Activated CD8-positive, alpha-beta T cell treated with anti-CD3 and anti-CD28 coated beads, Interleukin-2, amount 10 ng/mL, durations not matched to agents 7 days and 5 days (primary cell): ENCODE data around the gene YPEL3. TPM values are rescaled to one million over a fixed set of nuclear protein-coding genes. Genes with fewer than 3 reads are reported as not detected.
A peak's percentile ranks its signal among the peaks of the same experiment; 100 is the strongest.

ENCODE experiments used
- ATAC-seq: fragments of 150-1000 bp; cut with Tn5 transposase; one replicate; pipeline ENCODE4 v1.10.0; 2021; ENCODE audit warnings: moderate library complexity
- CTCF ChIA-PET: fragments of 350-600 bp; sonication (Branson Sonifier 250); formaldehyde crosslinking; loops from one replicate; lab custom pipeline; 2021; ENCODE audit warnings: antibody characterized with exemption; lab: Charles Lee
- POLR2A ChIA-PET: fragments of 350-600 bp; sonication (Branson Sonifier 250); formaldehyde crosslinking; loops from one replicate; lab custom pipeline; 2021; ENCODE audit warnings: antibody characterized with exemption; lab: Charles Lee
- DNase-seq: peaks from one replicate; pipeline ENCODE4 v3.0.0-alpha.2; 2020
- H3K27ac Mint-ChIP-seq: one replicate; pipeline ENCODE4 v1.8.0; 2021; ENCODE audit warnings: mild to moderate bottlenecking, mixed read lengths
- H3K27me3 Mint-ChIP-seq: one replicate; pipeline ENCODE4 v1.8.0; 2021; ENCODE audit warnings: low read depth, mixed read lengths
- H3K36me3 Mint-ChIP-seq: one replicate; pipeline ENCODE4 v1.8.0; 2021; ENCODE audit warnings: low read depth, mixed read lengths
- H3K4me1 Mint-ChIP-seq: one replicate; pipeline ENCODE4 v1.8.0; 2021; ENCODE audit warnings: low read depth, mixed read lengths
- H3K4me3 Mint-ChIP-seq: one replicate; pipeline ENCODE4 v1.8.0; 2021; ENCODE audit warnings: mild to moderate bottlenecking, mixed read lengths
- H3K9me3 Mint-ChIP-seq: one replicate; pipeline ENCODE4 v1.8.0; 2022; ENCODE audit warnings: mixed read lengths; ENCODE audit not compliant: insufficient read depth
- total RNA-seq, 2 experiments: library from RNA; stranded (reverse); gene quantifications; one replicate each; pipeline ENCODE4 v1.2.3, GENCODE V29; 2021

Gene YPEL3
- total RNA-seq, 2 experiments from 2014 or later: 29.4 to 34.5 TPM

DNA sequence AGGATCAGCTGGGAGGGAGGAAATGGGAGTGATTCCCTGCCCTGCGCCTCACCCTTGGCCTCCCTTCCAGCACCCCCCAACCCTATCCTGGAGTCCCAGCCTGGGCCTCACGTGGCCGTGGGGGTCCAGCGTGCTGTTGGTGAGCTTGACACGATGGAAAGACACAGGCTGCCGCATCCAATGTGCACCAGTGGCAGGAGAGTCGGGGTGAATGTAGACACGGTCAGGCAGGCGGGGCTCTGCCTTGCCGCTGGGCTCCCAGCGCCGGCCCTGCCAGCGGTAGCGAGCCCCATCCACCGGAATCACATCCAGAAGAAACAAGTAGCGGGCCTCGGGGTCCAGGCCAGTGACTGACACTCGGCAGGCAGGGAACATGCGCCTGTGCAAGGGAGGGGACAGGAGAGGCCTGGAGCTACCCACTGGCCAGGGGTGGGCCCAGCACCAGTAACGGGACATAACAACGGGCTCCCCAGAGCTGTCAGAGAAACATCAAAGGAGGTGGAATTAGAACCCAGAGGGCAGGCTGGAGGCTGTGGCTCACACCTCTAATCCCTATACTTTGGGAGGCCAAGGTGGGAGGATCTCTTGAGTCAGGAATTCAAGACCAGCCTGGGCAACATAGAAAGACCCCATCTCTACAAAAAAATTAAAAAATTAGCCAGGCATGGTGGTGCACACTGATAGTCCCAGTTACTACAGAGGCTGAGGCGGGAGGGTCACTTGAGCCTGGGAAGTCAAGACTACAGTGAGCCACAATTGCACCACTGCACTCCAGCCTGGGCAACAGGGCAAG, 7.0 kb downstream of the YPEL3 start:
- POLR2A ChIA-PET: interaction anchor here (0.6 to 8.4 kb wide), 6 partner anchors 12 to 97 kb away, joined by 3 to 102 read pairs (median 19); partner anchors contain the start of genes ALDOA and CORO1A

DNA sequence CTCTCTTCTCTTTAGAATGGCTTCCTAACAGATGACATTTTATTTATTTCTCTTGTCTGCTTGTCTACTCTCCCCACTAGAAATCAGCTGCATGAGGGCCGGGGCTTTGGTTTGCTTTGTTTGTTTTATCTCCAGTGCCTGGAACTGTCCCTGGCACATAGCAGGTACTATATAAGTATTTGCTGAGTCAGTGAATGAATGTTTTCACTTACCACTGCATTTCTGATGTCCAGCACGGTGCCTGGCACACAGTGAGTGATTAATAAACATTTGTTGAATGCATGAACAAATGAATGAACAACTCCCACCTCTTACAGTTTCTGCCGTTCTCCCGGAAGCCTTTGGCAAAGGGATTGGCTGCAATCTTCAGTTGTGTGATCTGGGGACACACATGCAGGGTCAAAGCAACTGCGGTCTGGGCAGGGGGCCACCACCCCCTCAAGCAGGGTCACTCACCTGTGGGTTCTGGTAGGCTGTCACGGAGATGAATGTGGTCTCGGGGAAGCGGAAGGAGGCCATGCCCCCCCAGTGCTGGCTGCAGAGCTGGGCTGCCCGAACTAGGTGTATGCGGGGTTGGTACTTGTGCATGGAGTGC, 7.7 kb downstream of the YPEL3 start:
- ChIA-PET CTCF (interaction anchor here (1.5 kb wide), 1 partner anchor 11 kb away, joined by 5 read pairs; no protein-coding TSS in a partner anchor), POLR2A (interaction anchor here (0.8 to 8.4 kb wide), 3 partner anchors 13 to 98 kb away, joined by 4 to 60 read pairs (median 4); partner anchors contain the start of gene ALDOA)
- no peaks in the 10 kb centered on the region for H3K9me3 Mint-ChIP-seq
- peaks cover 47% of the 10 kb centered on the region for H3K4me1 Mint-ChIP-seq
- H3K27ac Mint-ChIP-seq: peak overlapping the region; percentile 54
- no peak for ATAC-seq
- no peak overlapping the region for H3K4me3 Mint-ChIP-seq
- H3K36me3 Mint-ChIP-seq: peaks cover 28% of the 10 kb centered on the region
- no peaks in the 10 kb centered on the region for H3K27me3 Mint-ChIP-seq
- DNase-seq: no peak

More for the DNA sequence above, 7.0 kb downstream of the YPEL3 start:
- Mint-ChIP-seq H3K4me3 (no peak overlapping the region), H3K9me3 (no peaks in the 10 kb centered on the region), H3K36me3 (peaks cover 27% of the 10 kb centered on the region), H3K4me1 (peaks cover 49% of the 10 kb centered on the region), H3K27me3 (no peaks in the 10 kb centered on the region), H3K27ac (peak overlapping the region; percentile 80)
- CTCF ChIA-PET: interaction anchor here (1.5 to 4.7 kb wide), 2 partner anchors 12 to 22 kb away, joined by 5 to 64 read pairs; partner anchors contain the start of gene ALDOA
- ATAC-seq: no peak
- no peak for DNase-seq

DNA sequence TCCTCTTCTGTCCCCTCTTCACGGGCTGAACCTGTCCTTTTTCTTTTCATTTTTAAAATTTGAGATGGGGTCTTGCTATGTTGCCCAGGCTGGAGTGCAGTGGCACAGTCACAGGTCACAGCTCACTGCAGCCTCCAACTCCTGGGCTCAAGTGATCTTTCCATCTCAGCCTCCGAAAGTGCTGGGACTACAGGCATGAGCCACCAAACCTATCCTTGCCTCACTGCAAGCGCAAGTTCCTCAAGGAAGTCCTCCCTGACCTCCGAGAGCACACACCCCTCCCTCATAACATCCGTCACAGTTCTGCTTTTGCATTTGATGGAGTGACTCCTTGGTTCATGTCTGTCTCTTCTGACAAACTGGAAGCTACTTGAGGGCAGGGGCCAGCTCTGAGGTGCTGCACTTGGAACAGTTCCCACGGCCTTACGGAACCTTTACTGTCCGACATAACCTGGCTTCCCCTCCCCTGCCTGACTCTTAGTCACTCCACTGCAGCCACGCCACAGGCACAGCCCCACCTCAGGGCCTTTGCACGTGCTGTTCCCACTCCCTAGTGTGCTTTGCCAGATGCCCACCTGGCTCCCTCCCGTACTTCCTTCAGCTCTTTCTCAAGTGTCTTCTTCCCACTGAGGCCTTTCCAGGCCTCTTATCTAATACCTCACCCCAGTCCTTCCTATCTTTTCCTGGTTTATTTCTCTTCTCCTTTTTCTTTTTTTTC, 8.7 kb downstream of the YPEL3 start:
- DNase-seq (no peak), ATAC-seq (no peak)
- CTCF ChIA-PET: no interaction called here
- H3K36me3 Mint-ChIP-seq: peaks cover 32% of the 10 kb centered on the region
- POLR2A ChIA-PET: interaction anchor here (1.2 kb wide), 1 partner anchor 11 kb away, joined by 4 read pairs; the partner anchor contains the start of gene PPP4C
- H3K27ac Mint-ChIP-seq: no peak overlapping the region
- no peaks in the 10 kb centered on the region for H3K27me3 Mint-ChIP-seq
- no peak overlapping the region for H3K4me3 Mint-ChIP-seq
- H3K4me1 Mint-ChIP-seq: peaks cover 38% of the 10 kb centered on the region
- no peaks in the 10 kb centered on the region for H3K9me3 Mint-ChIP-seq

DNA sequence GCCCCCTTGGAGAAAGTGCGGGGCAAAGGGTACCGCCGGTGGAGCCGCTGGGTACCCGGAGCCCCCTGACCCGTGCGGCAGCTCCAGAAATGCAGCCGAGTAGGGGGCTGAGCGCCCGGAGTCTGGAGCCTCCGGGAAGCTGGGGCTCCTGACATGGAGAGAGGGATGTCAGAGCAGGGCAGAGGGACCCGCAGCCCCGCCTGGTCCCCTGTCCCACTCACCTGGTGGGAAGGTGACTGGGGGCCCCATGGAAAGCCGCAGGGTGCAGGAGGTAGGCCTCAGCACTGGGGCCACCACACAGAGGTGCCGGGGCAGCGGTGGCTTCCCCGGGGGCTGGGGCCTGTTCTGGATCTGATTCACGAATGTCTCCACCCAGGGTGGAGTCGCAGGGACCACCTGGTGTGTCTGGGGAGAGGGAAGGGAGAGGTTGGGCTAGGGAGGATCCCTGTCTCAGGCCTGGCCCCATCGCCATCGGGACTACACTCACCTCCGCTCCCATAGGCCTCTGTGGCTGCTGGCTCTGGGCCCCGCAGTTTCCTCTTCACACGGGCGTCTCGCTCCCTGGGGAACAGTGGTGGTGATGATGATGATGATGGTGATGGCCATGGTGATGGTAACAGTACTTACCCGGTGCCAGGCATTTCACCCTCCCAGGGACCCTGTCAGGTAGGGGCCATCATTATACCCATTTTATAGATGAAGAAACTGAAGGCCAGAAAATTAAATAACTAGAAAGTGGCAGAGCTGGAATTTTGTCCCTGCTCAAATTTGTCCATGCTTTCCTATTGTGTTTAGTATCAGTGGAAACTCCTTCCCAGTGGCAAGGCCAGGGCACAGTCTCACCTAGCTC, 9.5 kb downstream of the YPEL3 start:
- H3K36me3 Mint-ChIP-seq: peaks cover 38% of the 10 kb centered on the region
- DNase-seq: no peak
- no peak overlapping the region for H3K4me3 Mint-ChIP-seq
- POLR2A ChIA-PET: interaction anchor here (1.2 kb wide), 1 partner anchor 10 kb away, joined by 4 read pairs; the partner anchor contains the start of gene PPP4C
- H3K27ac Mint-ChIP-seq: peak overlapping the region; percentile 25
- no peak for ATAC-seq
- H3K4me1 Mint-ChIP-seq: peaks cover 33% of the 10 kb centered on the region
- H3K9me3 Mint-ChIP-seq: no peaks in the 10 kb centered on the region
- CTCF ChIA-PET: no interaction called here
- H3K27me3 Mint-ChIP-seq: no peaks in the 10 kb centered on the region

DNA sequence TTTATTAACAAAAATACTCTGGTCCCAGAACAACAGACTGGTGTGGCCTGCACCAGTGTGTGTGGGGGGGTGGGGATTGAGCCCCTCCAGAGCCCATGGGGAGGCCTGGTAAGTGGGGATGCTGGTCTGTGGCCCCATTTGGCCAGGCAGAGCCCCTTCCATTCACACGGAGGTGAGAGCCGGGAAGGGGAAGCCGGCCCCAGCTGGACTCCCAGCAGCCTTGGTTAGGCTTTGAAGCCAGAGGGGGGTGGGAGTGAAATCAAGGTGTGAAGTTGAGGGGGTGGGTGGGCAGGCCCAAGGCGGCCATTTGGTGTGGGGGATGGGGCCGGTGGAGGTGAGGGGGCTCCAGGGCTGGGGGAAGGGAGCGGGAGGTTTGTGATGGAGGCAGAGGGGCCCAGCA, 10.2 kb downstream of the YPEL3 start:
- DNase-seq (no peak), ATAC-seq (no peak)
- H3K36me3 Mint-ChIP-seq: peaks cover 43% of the 10 kb centered on the region
- ChIA-PET CTCF (no interaction called here), POLR2A (no interaction called here)
- H3K27me3 Mint-ChIP-seq: no peaks in the 10 kb centered on the region
- no peak overlapping the region for H3K4me3 Mint-ChIP-seq
- H3K4me1 Mint-ChIP-seq: peaks cover 31% of the 10 kb centered on the region
- no peak overlapping the region for H3K27ac Mint-ChIP-seq
- H3K9me3 Mint-ChIP-seq: no peaks in the 10 kb centered on the region

DNA sequence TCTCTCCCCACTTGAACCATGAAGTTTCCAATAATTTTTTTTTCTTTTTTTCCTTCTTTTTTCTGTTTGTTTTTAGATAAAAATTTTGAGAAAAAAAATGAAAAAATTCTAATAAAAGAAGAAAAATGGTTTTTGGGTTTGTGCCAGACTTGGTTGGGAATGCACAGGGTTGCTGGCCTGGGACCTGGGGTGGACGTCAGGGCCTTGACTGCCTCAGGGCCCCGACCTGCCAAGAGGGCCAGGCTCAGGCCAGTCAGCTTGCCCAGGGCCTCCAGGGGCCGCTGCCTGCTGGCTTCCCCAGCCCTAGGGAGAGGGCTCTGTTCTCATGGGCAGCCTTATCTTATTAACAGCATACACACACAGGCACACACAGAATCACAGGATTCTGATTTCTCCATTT, 10.8 kb downstream of the YPEL3 start:
- DNase-seq (no peak), ATAC-seq (no peak)
- Mint-ChIP-seq H3K4me3 (no peak overlapping the region), H3K9me3 (no peaks in the 10 kb centered on the region), H3K36me3 (peaks cover 46% of the 10 kb centered on the region), H3K27me3 (no peaks in the 10 kb centered on the region), H3K27ac (no peak overlapping the region), H3K4me1 (peaks cover 26% of the 10 kb centered on the region)
- ChIA-PET CTCF (no interaction called here), POLR2A (interaction anchor here (0.5 to 0.7 kb wide), 3 partner anchors 8 to 945 kb away, joined by 3 read pairs; no protein-coding TSS in a partner anchor)

DNA sequence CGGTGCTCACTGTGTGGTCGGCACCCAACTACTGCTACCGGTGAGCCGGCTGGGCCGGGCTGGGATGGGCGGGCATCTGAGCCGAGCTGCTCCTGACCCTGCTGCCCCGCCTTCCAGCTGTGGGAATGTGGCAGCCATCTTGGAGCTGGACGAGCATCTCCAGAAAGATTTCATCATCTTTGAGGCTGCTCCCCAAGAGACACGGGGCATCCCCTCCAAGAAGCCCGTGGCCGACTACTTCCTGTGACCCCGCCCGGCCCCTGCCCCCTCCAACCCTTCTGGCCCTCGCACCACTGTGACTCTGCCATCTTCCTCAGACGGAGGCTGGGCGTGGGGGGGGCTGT, 11.2 kb downstream of the YPEL3 start:
- H3K27me3 Mint-ChIP-seq: no peaks in the 10 kb centered on the region
- no peak overlapping the region for H3K4me3 Mint-ChIP-seq
- DNase-seq: no peak
- ATAC-seq: no peak
- H3K4me1 Mint-ChIP-seq: peaks cover 22% of the 10 kb centered on the region
- H3K9me3 Mint-ChIP-seq: no peaks in the 10 kb centered on the region
- ChIA-PET POLR2A (interaction anchor here (0.5 to 1.0 kb wide), 4 partner anchors 9 to 945 kb away, joined by 3 read pairs; no protein-coding TSS in a partner anchor), CTCF (no interaction called here)
- peaks cover 48% of the 10 kb centered on the region for H3K36me3 Mint-ChIP-seq
- no peak overlapping the region for H3K27ac Mint-ChIP-seq

DNA sequence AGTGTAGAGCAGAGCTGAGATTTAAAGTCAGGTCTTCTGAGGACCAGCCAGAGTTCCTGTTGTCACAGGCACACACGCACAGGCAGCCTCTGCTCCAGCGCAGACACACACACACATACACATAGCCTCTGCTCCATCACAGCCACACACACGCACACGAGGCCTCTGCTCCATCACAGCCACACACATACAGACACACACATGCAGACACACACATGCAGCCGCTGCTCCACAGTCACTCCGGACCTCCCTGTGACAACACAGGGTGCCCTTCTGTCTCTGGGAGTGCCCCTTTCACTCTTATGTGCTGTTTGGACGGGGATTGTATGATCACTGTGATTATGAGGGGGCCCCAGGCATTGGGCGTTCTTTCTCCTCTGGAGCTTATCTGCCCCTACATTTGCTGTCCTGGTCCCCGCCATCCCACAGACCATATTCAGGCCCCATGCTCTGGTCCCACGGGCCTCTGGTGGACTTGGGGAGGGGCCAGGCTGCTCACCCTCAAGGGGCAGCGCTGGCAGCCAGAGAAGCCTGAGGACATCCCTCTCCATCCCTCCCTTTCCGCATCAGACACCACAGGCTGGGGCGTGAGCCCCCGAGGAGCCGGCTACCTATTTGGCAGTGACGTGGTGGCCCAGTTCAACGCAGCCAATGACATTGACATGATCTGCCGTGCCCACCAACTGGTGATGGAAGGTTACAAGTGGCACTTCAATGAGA, 11.8 kb downstream of the YPEL3 start:
- Mint-ChIP-seq H3K4me1 (peaks cover 21% of the 10 kb centered on the region), H3K27ac (peak overlapping the region; percentile 36), H3K36me3 (peaks cover 53% of the 10 kb centered on the region), H3K4me3 (no peak overlapping the region), H3K9me3 (no peaks in the 10 kb centered on the region), H3K27me3 (no peaks in the 10 kb centered on the region)
- DNase-seq: no peak
- ChIA-PET CTCF (no interaction called here), POLR2A (interaction anchor here (0.5 to 1.0 kb wide), 3 partner anchors 9 to 944 kb away, joined by 3 read pairs; no protein-coding TSS in a partner anchor)
- peak; percentile 17 for ATAC-seq

DNA sequence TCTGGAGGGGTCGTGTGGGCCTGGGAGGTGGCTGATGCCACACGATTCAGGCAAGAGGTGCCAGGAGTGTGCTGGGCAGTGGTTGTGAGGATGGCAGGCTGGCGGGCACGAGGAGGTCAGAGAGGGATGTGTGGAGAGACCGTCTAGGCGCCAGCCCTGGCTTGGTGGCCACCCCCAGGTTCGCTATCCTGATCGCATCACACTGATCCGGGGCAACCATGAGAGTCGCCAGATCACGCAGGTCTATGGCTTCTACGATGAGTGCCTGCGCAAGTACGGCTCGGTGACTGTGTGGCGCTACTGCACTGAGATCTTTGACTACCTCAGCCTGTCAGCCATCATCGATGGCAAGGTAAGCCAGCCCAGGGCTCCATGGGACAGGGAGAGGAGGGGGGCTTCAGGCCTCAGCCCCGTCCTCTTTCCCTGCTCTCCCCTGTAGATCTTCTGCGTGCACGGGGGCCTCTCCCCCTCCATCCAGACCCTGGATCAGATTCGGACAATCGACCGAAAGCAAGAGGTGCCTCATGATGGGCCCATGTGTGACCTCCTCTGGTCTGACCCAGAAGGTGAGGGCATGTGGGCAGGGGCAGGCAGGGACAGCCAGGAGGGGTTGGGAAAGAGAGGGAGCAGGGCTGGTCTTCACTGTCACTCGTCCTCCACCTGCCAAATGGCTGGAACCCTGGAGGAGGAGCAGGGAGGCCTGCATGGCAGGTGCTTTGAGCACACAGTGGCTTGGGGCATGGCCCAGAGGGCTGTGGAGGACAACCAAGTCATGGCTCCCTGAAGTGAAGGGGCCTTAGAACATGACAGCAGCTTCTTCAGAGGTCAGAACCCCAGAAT, 12.6 kb downstream of the YPEL3 start:
- H3K4me1 Mint-ChIP-seq: peaks cover 21% of the 10 kb centered on the region
- ATAC-seq (no peak), DNase-seq (no peak)
- ChIA-PET CTCF (interaction anchor here (1.4 kb wide), 1 partner anchor 8 kb away, joined by 8 read pairs; the partner anchor contains the start of gene TBX6), POLR2A (interaction anchor here (1.0 kb wide), 1 partner anchor 12 kb away, joined by 3 read pairs; no protein-coding TSS in a partner anchor)
- no peaks in the 10 kb centered on the region for H3K9me3 Mint-ChIP-seq
- H3K36me3 Mint-ChIP-seq: peaks cover 58% of the 10 kb centered on the region
- no peaks in the 10 kb centered on the region for H3K27me3 Mint-ChIP-seq
- no peak overlapping the region for H3K4me3 Mint-ChIP-seq
- peak overlapping the region; percentile 69 for H3K27ac Mint-ChIP-seq
